ENCODE results near the gene LRCOL1. TPM values are rescaled to one million over a fixed set of nuclear protein-coding genes. Genes with fewer than 3 reads are reported as not detected.
A peak's percentile ranks its signal among the peaks of the same experiment; 100 is the strongest.

The LRCOL1 gene
- total and polyA plus RNA-seq, 3 donors from 2014 or later, result 0.81 to 1.6 TPM; not detected in 1

GRCh38 chr12:132622437-132623071 lies 12.2 kb upstream of the LRCOL1 start:
- no peak for TF ChIP-seq CTCF (IDR thresholded peaks at IDR 0.05)
- TF ChIP-seq POLR2A (IDR thresholded peaks at IDR 0.05), result no peak
- intact Hi-C loops (cut with DNase I; ENCODE audit: low total_unique reads), result no loop called here
- Histone ChIP-seq H3K9me3 (no peaks in the 10 kb centered on the region), H3K27me3 (no peaks in the 10 kb centered on the region), H3K36me3 (ENCODE audit: low read depth, missing control alignments) (no peaks in the 10 kb centered on the region), H3K4me1 (peaks cover 10% of the 10 kb centered on the region), H3K4me3 (no peak overlapping the region), H3K27ac (no peak overlapping the region)
- DNase-seq, result peak; percentile 49
- 24 to 44% methylated on average over 9 of the region's 11 CpGs for WGBS, 2 donors

DNA sequence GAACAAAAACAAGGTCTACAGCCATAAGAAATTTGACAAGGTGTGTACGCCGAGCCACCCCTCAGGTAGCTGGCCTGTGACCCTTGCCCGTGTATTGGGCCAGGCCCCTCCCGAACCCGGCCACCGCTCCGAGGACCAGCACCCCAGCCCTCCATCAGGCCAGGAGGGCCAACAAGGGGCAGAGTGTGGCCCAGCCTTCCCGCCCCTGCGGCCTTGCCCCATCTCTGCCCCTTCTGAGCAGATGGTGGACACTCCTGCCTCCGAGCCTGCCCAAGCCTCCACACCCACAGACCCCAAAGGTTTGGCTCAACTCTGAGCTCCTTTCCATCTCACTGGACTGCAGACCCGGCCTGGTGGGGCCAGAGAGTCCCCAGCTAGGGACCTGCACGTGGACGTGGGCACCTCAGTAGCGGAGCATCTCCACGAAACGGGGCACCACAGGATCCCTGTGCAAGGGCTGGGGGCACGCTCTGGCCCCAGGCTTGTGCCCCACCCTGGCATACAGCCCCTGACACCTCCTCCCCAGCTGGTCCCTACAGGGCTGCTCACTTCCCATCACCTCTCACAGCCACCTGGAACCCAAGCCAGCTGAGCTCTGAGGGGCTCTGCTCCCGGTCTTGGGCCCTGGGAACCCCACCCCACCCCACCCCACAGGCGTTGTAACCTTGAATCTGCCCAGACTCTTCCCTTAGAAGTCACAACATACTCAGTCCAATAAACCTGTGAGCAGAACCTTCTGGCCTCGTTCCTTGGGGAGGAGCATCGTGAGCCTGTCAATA lies 11.5 kb upstream of the LRCOL1 start:
- DNase-seq, result no peak
- Histone ChIP-seq H3K4me3 (no peak overlapping the region), H3K4me1 (peaks cover 10% of the 10 kb centered on the region), H3K27ac (no peak overlapping the region), H3K27me3 (no peaks in the 10 kb centered on the region), H3K36me3 (ENCODE audit: low read depth, missing control alignments) (no peaks in the 10 kb centered on the region), H3K9me3 (no peaks in the 10 kb centered on the region)
- TF ChIP-seq CTCF (IDR thresholded peaks at IDR 0.05) (no peak), POLR2A (IDR thresholded peaks at IDR 0.05) (no peak)
- WGBS, 2 donors, result 75 to 89% methylated on average over 8 to 21 of the region's 21 CpGs
- intact Hi-C loops (cut with DNase I; ENCODE audit: low total_unique reads), result no loop called here

- no peak for DNase-seq
- Histone ChIP-seq H3K27me3 (no peaks in the 10 kb centered on the region), H3K9me3 (no peaks in the 10 kb centered on the region), H3K27ac (no peak overlapping the region), H3K4me1 (peaks cover 10% of the 10 kb centered on the region), H3K36me3 (ENCODE audit: low read depth, missing control alignments) (no peaks in the 10 kb centered on the region), H3K4me3 (no peak overlapping the region)
- 88 to 90% methylated on average over 23 to 28 of the region's 28 CpGs for WGBS, 2 donors
- no peak for TF ChIP-seq CTCF (IDR thresholded peaks at IDR 0.05)
- TF ChIP-seq POLR2A (IDR thresholded peaks at IDR 0.05), result no peak
- intact Hi-C loops (cut with DNase I; ENCODE audit: low total_unique reads), result no loop called here
Observed at GRCh38 chr12:132620899-132621656, 10.7 kb upstream of the LRCOL1 start.

DNA sequence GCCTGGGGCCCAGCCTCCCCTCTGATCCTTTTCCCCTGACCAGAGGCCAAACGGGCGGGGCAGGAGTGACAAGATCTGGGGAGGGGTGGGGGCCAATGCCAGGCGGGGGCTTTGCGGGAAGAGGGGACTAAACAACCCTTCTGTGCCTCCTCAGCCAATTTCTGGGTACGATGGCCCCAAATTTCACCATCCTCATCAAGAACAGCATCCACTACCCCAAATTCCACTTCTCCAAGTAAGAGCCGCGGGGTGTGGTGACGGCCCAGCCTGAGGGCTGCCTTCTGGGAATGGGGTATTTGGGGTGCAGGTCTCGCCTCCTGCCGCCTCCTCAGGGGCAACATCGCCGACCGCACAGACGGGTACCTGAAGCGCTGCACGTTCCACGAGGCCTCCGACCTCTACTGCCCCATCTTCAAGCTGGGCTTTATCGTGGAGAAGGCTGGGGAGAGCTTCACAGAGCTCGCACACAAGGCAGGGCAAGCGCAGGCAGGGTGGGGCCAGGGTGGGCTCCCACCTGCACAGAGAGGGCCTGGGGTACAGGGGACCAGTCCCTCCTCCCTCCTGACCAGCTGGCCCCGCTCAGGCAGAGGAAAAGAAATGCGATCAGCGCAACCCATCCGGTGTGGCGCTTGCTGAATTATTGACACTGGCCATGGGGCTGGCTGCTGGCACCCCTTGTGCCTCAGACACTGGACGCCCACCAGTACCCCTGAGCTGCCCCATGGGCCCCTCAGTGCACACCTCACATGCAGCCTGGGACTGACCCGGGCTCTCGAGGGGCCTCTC lies 9.9 kb upstream of the LRCOL1 start:
- WGBS, 2 donors, result 48 to 70% methylated on average over 26 to 27 of the region's 29 CpGs
- H3K36me3 ChIP-seq (ENCODE audit: low read depth, missing control alignments), result no peaks in the 10 kb centered on the region
- H3K27me3 ChIP-seq, result no peaks in the 10 kb centered on the region
- TF ChIP-seq POLR2A (IDR thresholded peaks at IDR 0.05), result no peak
- TF ChIP-seq CTCF (IDR thresholded peaks at IDR 0.05), result no peak
- no peak overlapping the region for H3K27ac ChIP-seq
- no peak for DNase-seq
- no peaks in the 10 kb centered on the region for H3K9me3 ChIP-seq
- intact Hi-C loops (cut with DNase I; ENCODE audit: low total_unique reads), result no loop called here
- peaks cover 10% of the 10 kb centered on the region for H3K4me1 ChIP-seq
- no peak overlapping the region for H3K4me3 ChIP-seq
